A172 (cell line): ENCODE data around the gene OGT. TPM values are rescaled to one million over a fixed set of nuclear protein-coding genes. Genes with fewer than 3 reads are reported as not detected.
"Not testable (repeated sequence)": the region's sequence is repeated elsewhere in the genome, so short reads cannot be mapped to it uniquely, and the experiment has no call there.

Experiments
- DNase-seq: peaks from one replicate; pipeline ENCODE4 v3.0.0-alpha.2; 2015; ENCODE audit warnings: low spot score
- total RNA-seq: library from RNA; depleted of rRNA; stranded (reverse); fragments of >200 nt; shearing (Covaris generic); gene quantifications from 2 replicates; pipeline ENCODE4 v1.2.3, GENCODE V29; 2014

Gene OGT
- total RNA-seq, 1 experiment from 2014 or later, result 51.9 TPM

DNA sequence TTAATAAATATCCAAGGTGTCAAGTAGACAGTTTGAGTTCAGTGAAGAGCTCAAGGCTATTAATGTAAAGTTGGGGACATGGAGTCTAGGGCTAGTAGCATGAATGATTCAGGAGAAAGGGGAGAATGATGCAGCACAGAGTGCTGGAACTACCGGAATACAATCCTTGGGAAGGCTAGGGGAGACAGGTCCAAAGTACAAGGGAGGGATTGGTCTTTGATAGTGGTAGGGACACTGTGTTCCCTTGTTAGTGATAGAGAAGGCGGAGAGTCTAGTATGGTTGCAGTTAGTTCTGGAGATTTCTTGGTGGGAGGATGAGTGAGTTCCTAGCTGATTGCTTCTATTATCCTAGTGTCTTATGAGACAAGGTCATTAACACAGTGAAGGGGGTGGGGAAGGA is 54.0 kb downstream of the OGT start:
- no peak for DNase-seq

DNA sequence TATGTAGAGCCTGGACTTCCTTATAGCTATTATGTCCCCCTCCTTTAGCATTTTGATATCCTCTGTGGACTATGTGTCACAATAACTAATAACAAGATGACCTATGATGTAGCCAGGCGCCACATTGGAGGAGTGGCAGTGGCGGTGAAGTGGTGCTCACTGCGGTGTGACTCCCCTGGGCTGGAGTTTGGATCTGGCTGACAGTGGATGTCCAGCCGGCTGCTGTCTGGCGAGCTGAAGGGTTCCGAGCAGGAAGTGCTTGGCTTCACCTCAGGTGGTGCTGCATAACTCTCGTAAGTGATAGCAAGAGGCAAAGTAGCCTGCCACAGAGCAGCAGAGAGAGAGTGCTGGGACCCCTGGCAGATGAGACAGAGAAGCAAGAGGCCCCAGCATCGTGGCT is 60.3 kb downstream of the OGT start:
- not testable (repeated sequence) for DNase-seq

DNA sequence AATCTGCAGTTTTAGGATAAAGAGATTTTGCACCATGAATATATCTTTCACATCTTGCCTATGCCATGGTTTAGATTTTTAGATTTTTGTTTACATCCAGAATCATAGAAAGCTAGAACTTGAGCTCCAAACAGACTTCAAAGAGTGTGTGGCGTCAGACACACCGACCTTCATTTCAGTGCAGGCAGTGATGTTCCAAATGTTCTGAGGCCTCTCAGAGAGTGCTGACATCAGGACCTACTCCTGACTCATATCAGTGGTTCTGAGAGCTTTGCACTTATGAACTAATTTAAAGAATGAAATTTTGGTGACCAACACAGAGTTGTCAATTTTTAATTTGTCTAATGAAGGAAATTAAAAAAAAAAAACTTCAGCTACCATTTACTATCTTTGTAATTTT is 67.1 kb downstream of the OGT start:
- no peak for DNase-seq

GRCh38 chrX:71603618-71604017 is 70.7 kb downstream of the OGT start:
- no peak for DNase-seq

DNA sequence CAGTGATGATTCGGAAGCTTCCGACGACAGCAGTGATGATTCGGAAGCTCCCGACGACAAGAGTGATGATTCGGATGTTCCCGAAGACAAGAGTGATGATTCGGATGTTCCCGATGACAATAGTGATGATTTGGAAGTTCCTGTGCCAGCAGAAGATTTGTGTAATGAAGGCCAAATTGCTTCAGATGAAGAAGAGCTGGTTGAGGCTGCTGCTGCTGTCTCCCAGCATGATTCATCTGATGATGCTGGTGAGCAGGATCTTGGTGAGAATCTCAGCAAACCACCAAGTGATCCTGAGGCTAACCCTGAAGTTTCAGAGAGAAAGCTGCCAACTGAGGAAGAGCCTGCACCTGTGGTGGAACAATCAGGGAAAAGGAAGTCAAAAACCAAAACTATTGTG is 71.2 kb downstream of the OGT start:
- DNase-seq, result no peak

GRCh38 chrX:71604796-71605568 is 72.1 kb downstream of the OGT start:
- DNase-seq, result no peak

- no peak for DNase-seq
These were observed 73.8 kb downstream of the OGT start for GRCh38 chrX:71606536-71607216.

GRCh38 chrX:71607488-71607887 is 74.6 kb downstream of the OGT start:
- no peak for DNase-seq

GRCh38 chrX:71609095-71609750 is 76.3 kb downstream of the OGT start:
- DNase-seq, result no peak

DNA sequence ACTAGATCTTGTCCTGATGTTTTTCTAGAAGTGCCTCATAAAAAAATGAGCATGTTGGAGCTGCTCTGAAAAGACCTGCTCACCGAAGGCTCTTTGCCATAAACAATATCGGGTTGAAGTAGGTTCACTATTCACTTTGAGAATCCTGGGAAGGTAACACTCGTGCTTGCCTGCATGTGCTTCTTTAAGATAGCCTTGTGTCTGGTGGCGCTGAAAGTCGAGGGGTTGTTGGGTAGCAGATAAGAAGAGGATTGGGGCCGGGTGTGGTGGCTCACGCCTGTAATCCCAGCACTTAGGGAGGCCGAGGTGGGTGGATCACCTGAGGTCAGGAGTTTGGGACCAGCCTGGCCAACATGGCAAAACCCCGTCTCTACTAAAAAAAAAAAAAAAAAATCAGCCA is 78.8 kb downstream of the OGT start:
- DNase-seq, result not testable (repeated sequence)

DNA sequence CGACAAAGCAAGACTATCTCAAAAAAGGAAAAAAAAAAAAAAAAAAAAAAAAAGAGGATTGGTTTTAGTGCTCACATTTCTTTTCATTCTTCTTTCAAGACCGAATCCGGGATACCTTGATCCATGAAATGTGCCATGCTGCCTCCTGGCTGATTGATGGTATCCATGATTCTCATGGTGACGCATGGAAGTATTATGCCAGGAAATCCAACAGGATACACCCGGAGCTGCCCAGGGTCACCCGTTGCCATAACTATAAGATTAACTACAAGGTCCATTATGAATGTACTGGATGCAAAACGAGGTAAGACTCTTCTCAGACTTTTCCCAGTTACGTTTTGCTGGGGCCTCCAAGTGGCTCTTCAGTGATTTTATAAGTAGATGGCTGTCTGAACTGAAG is 79.4 kb downstream of the OGT start:
- DNase-seq, result no peak

- DNase-seq, result no peak
These were observed 82.2 kb downstream of the OGT start for GRCh38 chrX:71615056-71615455.

- DNase-seq, result no peak
These were observed 83.0 kb downstream of the OGT start for GRCh38 chrX:71615954-71616353.

DNA sequence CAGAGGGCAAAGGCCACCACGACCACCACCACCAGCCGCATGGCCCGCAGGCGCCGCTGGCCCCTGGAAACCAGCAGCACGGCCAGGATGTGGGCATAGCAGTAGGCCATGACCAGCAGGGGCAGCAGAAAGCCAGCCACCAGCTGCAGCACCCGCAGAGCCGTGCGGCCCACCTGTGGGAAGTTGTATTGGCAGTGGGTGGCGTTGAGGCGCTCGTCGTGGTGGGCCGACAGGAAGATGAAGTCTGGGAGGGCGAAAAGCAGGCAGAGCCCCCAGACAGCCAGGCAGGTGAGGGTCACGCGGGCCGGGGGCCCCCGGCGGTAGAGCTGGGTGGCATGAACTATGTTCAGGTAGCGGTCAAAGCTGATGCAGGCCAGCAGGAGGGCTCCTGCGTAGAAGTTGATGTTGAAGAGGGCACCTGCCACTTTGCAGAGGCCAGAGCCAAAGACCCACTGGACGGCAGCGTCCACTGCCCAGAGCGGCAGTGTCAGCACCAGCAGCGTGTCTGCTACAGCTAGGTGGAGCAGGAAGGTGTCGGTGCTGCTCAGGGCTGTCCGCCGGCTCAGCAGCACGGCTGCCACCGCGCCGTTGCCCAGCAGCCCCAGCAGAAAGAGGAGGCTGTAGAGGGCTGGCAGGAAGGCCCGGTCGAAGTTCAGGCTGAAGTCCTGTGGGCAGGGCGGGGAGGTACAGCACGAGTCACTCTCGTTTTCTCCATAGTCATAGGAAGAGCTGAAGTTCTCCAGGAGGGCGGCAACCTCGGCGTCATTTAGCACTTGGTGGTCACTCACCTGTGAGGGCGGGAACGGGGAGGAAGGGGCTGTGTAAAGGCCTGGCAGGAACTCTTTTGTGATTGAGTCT is 84.0 kb downstream of the OGT start:
- DNase-seq, result no peak

GRCh38 chrX:71617742-71618141 is 84.8 kb downstream of the OGT start:
- DNase-seq, result no peak

- no peak for DNase-seq
These were observed 85.4 kb downstream of the OGT start, which contains the start of gene CXCR3 for GRCh38 chrX:71618303-71618721. CXCR3 (minus strand) TSS chrX:71618511; CDS start chrX:71618449, 62 bp downstream.

- DNase-seq, result no peak
These were observed 85.9 kb downstream of the OGT start for GRCh38 chrX:71618787-71619186.

DNA sequence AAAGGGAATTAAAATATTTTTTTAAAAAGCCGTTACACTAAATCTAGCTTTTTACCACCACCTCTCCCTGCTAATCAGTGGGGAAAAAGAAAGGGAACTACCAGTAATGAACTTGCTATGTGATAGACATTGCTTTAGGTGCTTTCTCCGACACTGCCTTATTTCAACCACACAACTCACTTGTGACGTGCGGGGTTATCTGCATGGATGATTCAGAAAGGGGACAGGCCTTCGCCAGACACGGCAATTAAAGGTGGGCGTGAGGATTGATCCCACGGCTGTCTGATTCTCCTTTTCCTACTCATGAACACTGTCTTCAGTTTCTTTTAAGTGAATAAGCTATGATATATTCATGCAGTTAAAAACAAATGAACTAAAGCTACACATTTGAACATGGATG is 86.3 kb downstream of the OGT start:
- no peak for DNase-seq

DNA sequence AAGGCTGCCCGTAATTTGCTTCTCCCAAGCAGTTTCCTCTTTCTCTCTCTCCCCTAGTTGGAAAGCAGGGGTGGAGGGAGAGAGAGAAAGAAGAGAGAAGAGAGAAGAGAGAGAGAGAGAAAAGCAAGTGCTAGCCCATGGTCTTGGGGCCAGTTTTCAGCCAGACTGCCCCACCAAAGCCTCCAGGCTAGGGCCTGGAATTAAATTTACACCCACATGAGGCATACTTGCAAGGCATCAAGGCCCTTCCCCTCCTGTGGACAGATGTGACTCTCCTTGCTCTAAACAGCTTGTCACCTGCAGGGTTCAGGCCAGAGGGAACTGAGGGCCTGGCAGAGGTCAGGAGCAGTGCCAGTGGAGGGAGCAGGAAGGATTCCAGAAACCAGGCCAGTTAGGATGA is 87.1 kb downstream of the OGT start:
- no peak for DNase-seq

DNA sequence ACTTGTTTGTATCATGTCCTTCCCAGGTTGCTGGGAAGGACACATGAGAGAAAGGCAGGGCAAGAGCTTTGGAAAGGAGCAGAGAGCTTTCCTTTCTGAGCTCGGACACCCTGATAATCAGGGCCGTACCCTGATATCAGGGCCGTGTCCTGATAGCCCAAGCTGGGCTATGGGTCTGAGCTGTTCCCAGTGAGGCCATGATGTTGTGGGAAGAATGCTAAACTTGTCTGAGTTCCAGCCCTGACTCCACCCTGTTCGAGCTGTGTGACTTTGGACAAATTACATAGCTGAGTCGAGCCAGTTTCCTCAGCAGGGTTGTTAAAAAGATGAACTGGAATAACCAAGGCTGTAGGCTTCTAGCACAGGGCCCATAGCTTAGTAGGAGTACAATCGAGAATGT is 88.7 kb downstream of the OGT start:
- DNase-seq, result no peak

GRCh38 chrX:71622032-71622575 is 89.2 kb downstream of the OGT start:
- no peak for DNase-seq
